HCT116 (cell line): Measurements from ENCODE around the gene YLPM1. TPM values are rescaled to one million over a fixed set of nuclear protein-coding genes. Genes with fewer than 3 reads are reported as not detected.

ENCODE experiments used
- ATAC-seq: fragments of 200-7000 bp; cut with Tn5 transposase; 2 replicates; pipeline ENCODE4 v1.9.1; 2020; ENCODE audit warnings: mild to moderate bottlenecking, moderate library complexity
- BruUV-seq: library from RNA; stranded (reverse); fragments of 400-500 nt; replicated peaks from 2 replicates; lab custom pipeline; 2021; lab: Mats Ljungman, UMichigan
- CTCF ChIA-PET: fragments of 300-600 bp; sonication (Branson Sonifier 250); formaldehyde crosslinking; loops from one replicate; lab custom pipeline; 2021; ENCODE audit warnings: antibody characterized with exemption; lab: Charles Lee
- POLR2A ChIA-PET: fragments of 300-600, 350-600 bp; sonication (Branson Sonifier 250); formaldehyde crosslinking; loops from one replicate; lab custom pipeline; 2021; ENCODE audit warnings: antibody characterized with exemption; lab: Charles Lee
- RAD21 ChIA-PET, 2 experiments: fragments of 300-600 bp; sonication (Branson Sonifier 250); formaldehyde crosslinking; loops; one replicate each; lab custom pipeline; 2023; ENCODE audit warnings: low total read pairs in 2 of 2; ENCODE audit not compliant: uncharacterized antibody in 2 of 2, unreplicated experiment in 2 of 2, low non-redundant PET in 1 of 2; lab: Charles Lee
- DNase-seq: peaks from one replicate; pipeline ENCODE4 v3.0.0-alpha.2; 2010; ENCODE audit warnings: low read depth, low spot score
- H2AFZ ChIP-seq: fragments of 200-600 bp; shearing (Covaris generic), sonication (generic); 2 replicates; pipeline ENCODE4 v1.6.1; 2017; ENCODE audit warnings: low read depth, mixed run types, mixed read lengths, antibody characterized with exemption, low read length; ENCODE audit not compliant: poor library complexity, severe bottlenecking
- H3K27ac ChIP-seq: 2 replicates; pipeline ENCODE4 v1.5.1; 2012; ENCODE audit warnings: low read depth, low read length
- H3K27me3 ChIP-seq: fragments of 200-600 bp; sonication (generic); 2 replicates; pipeline ENCODE4 v1.6.1; 2016; ENCODE audit warnings: mixed run types, low read length, mixed read lengths; ENCODE audit not compliant: insufficient read depth
- H3K36me3 ChIP-seq, 2 experiments: fragments of 200-500 bp in 1 of 2; fragments of 200-600 bp in 1 of 2; sonication (Bioruptor generic) in 1 of 2; sonication (generic) in 1 of 2; 2 replicates each; pipeline versions ENCODE4 v1.5.1 to v1.6.1; 2014 to 2016; ENCODE audit warnings: low read length in 2 of 2, inconsistent platforms in 1 of 2, mixed read lengths in 1 of 2, mixed run types in 1 of 2; ENCODE audit not compliant: insufficient read depth in 2 of 2, control insufficient read depth in 1 of 2
- H3K4me1 ChIP-seq, 2 experiments: fragments of 200-600 bp in 1 of 2; sonication (generic) in 1 of 2; 2 replicates each; pipeline versions ENCODE4 v1.5.1 to v1.6.1; 2012 to 2017; ENCODE audit warnings: low read length in 2 of 2, inconsistent platforms in 1 of 2, mild to moderate bottlenecking in 1 of 2, mixed read lengths in 1 of 2, mixed run types in 1 of 2, moderate library complexity in 1 of 2; ENCODE audit not compliant: insufficient read depth in 2 of 2, control insufficient read depth in 1 of 2
- H3K4me2 ChIP-seq: fragments of 200-600 bp; sonication (generic); 2 replicates; pipeline ENCODE4 v1.6.1; 2017; ENCODE audit warnings: mixed run types, low read length, mixed read lengths
- H3K4me3 ChIP-seq, 2 experiments: fragments of 200-600 bp in 1 of 2; sonication (generic) in 1 of 2; replicated peaks in 1 of 2; 2 replicates each; pipeline ENCODE4 v1.5.1; 2011 to 2016; ENCODE audit warnings: low read length in 2 of 2, control low read depth in 1 of 2, low read depth in 1 of 2, mild to moderate bottlenecking in 1 of 2, mixed read lengths in 1 of 2, mixed run types in 1 of 2
- H3K79me2 ChIP-seq: fragments of 200-600 bp; sonication (generic); 2 replicates; pipeline ENCODE4 v1.6.1; 2017; ENCODE audit warnings: mild to moderate bottlenecking, mixed run types, low read length, moderate library complexity, mixed read lengths; ENCODE audit not compliant: insufficient read depth
- H3K9ac ChIP-seq: fragments of 200-600 bp; sonication (generic); 2 replicates; pipeline ENCODE4 v1.6.1; 2016; ENCODE audit warnings: low read length, mixed read lengths
- H3K9me2 ChIP-seq: fragments of 200-600 bp; sonication (generic), shearing (Covaris generic); 2 replicates; pipeline ENCODE4 v1.6.1; 2017; ENCODE audit warnings: mixed run types, mild to moderate bottlenecking, moderate library complexity; ENCODE audit not compliant: insufficient read depth
- H3K9me3 ChIP-seq, 2 experiments: fragments of 200-500 bp in 1 of 2; fragments of 200-600 bp in 1 of 2; sonication (Bioruptor generic) in 1 of 2; sonication (generic) in 1 of 2; 2 replicates each; pipeline ENCODE4 v1.6.1; 2014 to 2017; ENCODE audit warnings: low read length in 2 of 2, mixed read lengths in 2 of 2, inconsistent platforms in 1 of 2, low read depth in 1 of 2, mild to moderate bottlenecking in 1 of 2, mixed run types in 1 of 2, moderate library complexity in 1 of 2; ENCODE audit not compliant: control insufficient read depth in 1 of 2, insufficient read depth in 1 of 2
- H4K20me1 ChIP-seq: fragments of 200-600 bp; sonication (generic), shearing (Covaris generic); 2 replicates; pipeline ENCODE4 v1.6.1; 2017; ENCODE audit warnings: mixed run types, mild to moderate bottlenecking, moderate library complexity; ENCODE audit not compliant: insufficient read depth
- CBX3 ChIP-seq: IDR thresholded peaks from 2 replicates; pipeline ENCODE4 v1.6.1; 2012; ENCODE audit warnings: low read depth
- CEBPB ChIP-seq: IDR thresholded peaks from 2 replicates; pipeline ENCODE4 v1.6.1; 2012; ENCODE audit warnings: low read depth
- EZH2 ChIP-seq: fragments of 200-600 bp; sonication (generic); IDR thresholded peaks from 2 replicates; pipeline ENCODE4 v1.6.1; 2017; ENCODE audit warnings: antibody characterized with exemption, mixed run types
- JUND ChIP-seq: IDR thresholded peaks from 2 replicates; pipeline ENCODE4 v1.6.1; 2012
- POLR2A ChIP-seq: IDR thresholded peaks from 2 replicates; pipeline ENCODE4 v1.7.0; 2011; ENCODE audit warnings: borderline replicate concordance; ENCODE audit not compliant: insufficient read depth, insufficient read length; ENCODE audit errors: extremely low read depth
- POLR2AphosphoS5 ChIP-seq: IDR thresholded peaks from 2 replicates; pipeline ENCODE4 v1.6.1; 2011; ENCODE audit warnings: mild to moderate bottlenecking, low read depth, low read length, moderate library complexity
- RAD21 ChIP-seq: IDR thresholded peaks from 2 replicates; pipeline ENCODE4 v1.6.1; 2012; ENCODE audit warnings: low read depth, mild to moderate bottlenecking
- SIN3A ChIP-seq: IDR thresholded peaks from 2 replicates; pipeline ENCODE4 v1.6.1; 2012; ENCODE audit warnings: low read depth
- SP1 ChIP-seq: IDR thresholded peaks from 2 replicates; pipeline ENCODE4 v1.6.1; 2012; ENCODE audit warnings: low read depth
- SRF ChIP-seq: IDR thresholded peaks from 2 replicates; pipeline ENCODE4 v1.6.1; 2012; ENCODE audit warnings: low read depth
- TCF7L2 ChIP-seq: IDR thresholded peaks from 2 replicates; pipeline ENCODE4 v1.7.0; 2011; ENCODE audit warnings: borderline replicate concordance, inconsistent platforms; ENCODE audit not compliant: insufficient read depth, insufficient read length; ENCODE audit errors: extremely low read depth
- intact Hi-C: fragments of 100-400 bp; cut with micrococcal nuclease; formaldehyde crosslinking; loops from 2 replicates; pipeline ENCODE4 v1.10.0; 2022
- total RNA-seq: library from RNA; stranded (reverse); gene quantifications from one replicate; pipeline ENCODE4 v1.2.1, GENCODE V29; 2021; ENCODE audit not compliant: unreplicated experiment
- TF ChIP-seq, protein P1 (sequence below): IDR thresholded peaks from 2 replicates; pipeline ENCODE4 v1.6.1; 2012
- TF ChIP-seq, protein P2 (sequence below): IDR thresholded peaks from 2 replicates; pipeline ENCODE4 v1.6.1; 2012; ENCODE audit warnings: low read depth

Gene YLPM1
- total RNA-seq, 1 experiment from 2014 or later = 55.1 TPM

DNA sequence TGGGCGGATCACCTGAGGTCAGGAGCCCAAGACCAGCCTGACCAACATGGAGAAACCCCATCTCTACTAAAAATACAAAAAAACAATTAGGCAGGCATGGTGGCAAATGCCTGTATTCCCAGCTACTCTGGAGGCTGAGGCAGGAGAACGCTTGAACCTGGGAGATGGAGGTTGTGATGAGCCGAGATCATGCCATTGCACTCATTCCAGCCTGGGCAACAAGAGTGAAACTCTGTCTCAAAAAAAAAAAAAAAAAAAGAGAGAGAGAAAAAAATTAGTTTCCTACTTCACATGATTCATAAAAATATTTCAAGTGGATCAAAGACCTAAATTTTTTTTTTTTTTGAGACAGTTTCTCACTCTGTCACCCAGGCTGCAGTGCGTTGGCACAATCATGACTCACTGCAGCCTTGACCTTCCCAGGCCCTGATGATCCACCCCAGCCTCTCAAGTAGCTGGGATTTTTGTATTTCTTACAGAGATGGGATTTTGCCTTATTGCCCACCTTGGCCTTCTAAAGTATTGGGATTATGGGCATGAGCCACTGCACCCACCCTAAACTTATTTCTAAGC, 25.3 kb upstream of the YLPM1 start:
- TF ChIP-seq, protein P1, sequence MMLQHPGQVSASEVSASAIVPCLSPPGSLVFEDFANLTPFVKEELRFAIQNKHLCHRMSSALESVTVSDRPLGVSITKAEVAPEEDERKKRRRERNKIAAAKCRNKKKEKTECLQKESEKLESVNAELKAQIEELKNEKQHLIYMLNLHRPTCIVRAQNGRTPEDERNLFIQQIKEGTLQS = no peak
- TF ChIP-seq SP1 = no peak
- TF ChIP-seq, all 23 proteins: peak for 0
- intact Hi-C loops = no loop called here
- Histone ChIP-seq H3K36me3 (peaks cover 16 to 31% of the 10 kb centered on the region in 2 experiments), H3K79me2 (no peaks in the 10 kb centered on the region), H3K4me2 (no peak overlapping the region), H4K20me1 (no peaks in the 10 kb centered on the region), H2AFZ (no peak overlapping the region), H3K27me3 (no peaks in the 10 kb centered on the region), H3K9ac (no peak overlapping the region), H3K27ac (no peak overlapping the region; the same call in 1 of the 2 replicates), H3K4me3 (no peak overlapping the region), H3K9me3 (no peaks in the 10 kb centered on the region), H3K4me1 (peaks cover 0 to 16% of the 10 kb centered on the region in 2 experiments; a peak in 3 of 4 replicates), H3K9me2 (no peaks in the 10 kb centered on the region)
- DNase-seq (no peak), ATAC-seq (no peak)
- BruUV-seq = no TSS peak
- RAD21 ChIA-PET = interaction anchor here in 1 of 2 experiments (0.7 to 0.9 kb wide), 2 partner anchors 73 to 129 kb away, joined by 5 to 8 read pairs; no protein-coding TSS in a partner anchor
- CTCF ChIA-PET = no interaction called here
- POLR2A ChIA-PET = no interaction called here

DNA sequence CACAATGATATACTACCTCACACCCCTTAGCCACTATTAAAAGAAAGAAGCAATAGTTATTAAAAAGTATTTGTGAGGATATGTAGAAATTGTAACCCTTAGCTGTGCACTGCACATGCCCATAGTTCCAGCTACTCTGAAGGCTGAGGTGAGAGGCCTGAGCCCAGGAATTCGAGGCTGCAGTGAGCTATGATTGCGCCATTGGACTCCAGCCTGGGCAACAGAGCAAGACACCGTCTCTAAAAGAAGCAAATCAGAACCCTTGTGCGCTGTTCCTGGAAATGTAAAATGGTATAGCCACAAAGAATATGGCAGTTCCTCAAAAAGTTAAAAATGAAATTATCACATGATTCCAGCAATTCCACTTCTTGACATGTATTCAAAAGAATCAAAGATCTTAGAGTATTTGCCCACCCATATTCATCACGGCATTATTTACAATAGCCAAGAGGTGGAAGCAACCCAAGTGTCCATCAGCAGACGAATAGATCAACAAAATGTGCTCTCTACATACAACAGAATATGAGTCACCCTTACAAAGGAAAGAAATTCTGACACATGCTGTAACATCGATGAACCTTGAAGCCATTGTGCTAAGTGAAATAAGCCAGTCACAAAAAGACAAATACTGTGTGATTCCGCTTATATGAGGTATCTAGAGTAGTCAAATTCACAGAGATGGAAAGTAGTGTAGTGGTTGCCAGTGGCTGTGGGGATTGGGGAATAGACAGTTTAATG, 23.7 kb upstream of the YLPM1 start:
- RAD21 ChIA-PET = no interaction called here
- H3K9ac ChIP-seq = no peak overlapping the region
- no peak overlapping the region for H2AFZ ChIP-seq
- peaks cover 11 to 16% of the 10 kb centered on the region in 2 experiments for H3K36me3 ChIP-seq
- H3K4me3 ChIP-seq = no peak overlapping the region
- peaks cover 0 to 16% of the 10 kb centered on the region in 2 experiments; a peak in 3 of 4 replicates for H3K4me1 ChIP-seq
- no peaks in the 10 kb centered on the region for H4K20me1 ChIP-seq
- H3K9me2 ChIP-seq = no peaks in the 10 kb centered on the region
- no TSS peak for BruUV-seq
- H3K27me3 ChIP-seq = no peaks in the 10 kb centered on the region
- H3K9me3 ChIP-seq = no peaks in the 10 kb centered on the region
- POLR2A ChIA-PET = no interaction called here
- DNase-seq = no peak
- CTCF ChIA-PET = no interaction called here
- H3K4me2 ChIP-seq = no peak overlapping the region
- no peak for ATAC-seq
- H3K79me2 ChIP-seq = no peaks in the 10 kb centered on the region
- intact Hi-C loops = no loop called here
- H3K27ac ChIP-seq = no peak overlapping the region
- TF ChIP-seq SRF = no peak
- TF ChIP-seq CEBPB = no peak
- TF ChIP-seq POLR2A = no peak
- no peak for TF ChIP-seq EZH2
- no peak for TF ChIP-seq POLR2AphosphoS5
- no peak for TF ChIP-seq CBX3
- TF ChIP-seq, protein P1 = no peak
- TF ChIP-seq TCF7L2 = no peak
- TF ChIP-seq SIN3A = no peak
- TF ChIP-seq, protein P2, sequence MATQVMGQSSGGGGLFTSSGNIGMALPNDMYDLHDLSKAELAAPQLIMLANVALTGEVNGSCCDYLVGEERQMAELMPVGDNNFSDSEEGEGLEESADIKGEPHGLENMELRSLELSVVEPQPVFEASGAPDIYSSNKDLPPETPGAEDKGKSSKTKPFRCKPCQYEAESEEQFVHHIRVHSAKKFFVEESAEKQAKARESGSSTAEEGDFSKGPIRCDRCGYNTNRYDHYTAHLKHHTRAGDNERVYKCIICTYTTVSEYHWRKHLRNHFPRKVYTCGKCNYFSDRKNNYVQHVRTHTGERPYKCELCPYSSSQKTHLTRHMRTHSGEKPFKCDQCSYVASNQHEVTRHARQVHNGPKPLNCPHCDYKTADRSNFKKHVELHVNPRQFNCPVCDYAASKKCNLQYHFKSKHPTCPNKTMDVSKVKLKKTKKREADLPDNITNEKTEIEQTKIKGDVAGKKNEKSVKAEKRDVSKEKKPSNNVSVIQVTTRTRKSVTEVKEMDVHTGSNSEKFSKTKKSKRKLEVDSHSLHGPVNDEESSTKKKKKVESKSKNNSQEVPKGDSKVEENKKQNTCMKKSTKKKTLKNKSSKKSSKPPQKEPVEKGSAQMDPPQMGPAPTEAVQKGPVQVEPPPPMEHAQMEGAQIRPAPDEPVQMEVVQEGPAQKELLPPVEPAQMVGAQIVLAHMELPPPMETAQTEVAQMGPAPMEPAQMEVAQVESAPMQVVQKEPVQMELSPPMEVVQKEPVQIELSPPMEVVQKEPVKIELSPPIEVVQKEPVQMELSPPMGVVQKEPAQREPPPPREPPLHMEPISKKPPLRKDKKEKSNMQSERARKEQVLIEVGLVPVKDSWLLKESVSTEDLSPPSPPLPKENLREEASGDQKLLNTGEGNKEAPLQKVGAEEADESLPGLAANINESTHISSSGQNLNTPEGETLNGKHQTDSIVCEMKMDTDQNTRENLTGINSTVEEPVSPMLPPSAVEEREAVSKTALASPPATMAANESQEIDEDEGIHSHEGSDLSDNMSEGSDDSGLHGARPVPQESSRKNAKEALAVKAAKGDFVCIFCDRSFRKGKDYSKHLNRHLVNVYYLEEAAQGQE = no peak
- no peak for TF ChIP-seq RAD21
- TF ChIP-seq JUND = no peak
